Spinal cord (tissue), 10 donors: Measurements from ENCODE around the gene HDAC3. TPM values are rescaled to one million over a fixed set of nuclear protein-coding genes. Genes with fewer than 3 reads are reported as not detected.

Experiments
- DNase-seq, 6 donors: peaks; one replicate each; pipeline versions ENCODE4 v3.0.0 to v3.0.0-alpha.2; 2013 to 2015; ENCODE audit warnings: low spot score in 6 of 6, low read depth in 4 of 6
- H3K27ac ChIP-seq: one replicate; pipeline ENCODE4 v1.5.1; 2013; ENCODE audit warnings: low read depth, low read length, control low read depth
- H3K27me3 ChIP-seq: one replicate; pipeline ENCODE4 v1.6.1; 2013; ENCODE audit warnings: low read length; ENCODE audit not compliant: control insufficient read depth, insufficient read depth
- H3K36me3 ChIP-seq: one replicate; pipeline ENCODE4 v1.6.1; 2013; ENCODE audit warnings: low read length; ENCODE audit not compliant: control insufficient read depth, insufficient read depth
- H3K4me1 ChIP-seq: one replicate; pipeline ENCODE4 v1.6.1; 2013; ENCODE audit warnings: low read length; ENCODE audit not compliant: control insufficient read depth, insufficient read depth
- H3K4me3 ChIP-seq: one replicate; pipeline ENCODE4 v1.5.1; 2013; ENCODE audit warnings: low read depth, low read length, control low read depth
- H3K9me3 ChIP-seq: one replicate; pipeline ENCODE4 v1.6.1; 2013; ENCODE audit warnings: low read length; ENCODE audit not compliant: control insufficient read depth, insufficient read depth
- WGBS: methylation state at CpG from one replicate; pipeline ENCODE4 v1.1.5; 2013; ENCODE audit warnings: missing lambda C conversion rate; ENCODE audit not compliant: insufficient coverage; 5-methylcytosine and 5-hydroxymethylcytosine counted together
- polyA plus RNA-seq, 2 donors: library from polyadenylated mRNA; unstranded; fragments of 120-200 nt; gene quantifications; one replicate each; pipeline ENCODE4 v1.2.1, GENCODE V29; 2013; ENCODE audit not compliant: insufficient read length in 2 of 2
- total RNA-seq, 2 donors: library from RNA; depleted of rRNA in 1 of 2; stranded (reverse); fragments of 120-200 nt in 1 of 2; fragments of >200 nt in 1 of 2; gene quantifications; one replicate each; pipeline versions ENCODE4 v1.2.3 to v1.2.4, GENCODE V29; 2013 to 2014
- donor health status: healthy.

HDAC3 gene
- total and polyA plus RNA-seq, 4 donors = 56.9 to 110 (median 80.1) TPM

DNA sequence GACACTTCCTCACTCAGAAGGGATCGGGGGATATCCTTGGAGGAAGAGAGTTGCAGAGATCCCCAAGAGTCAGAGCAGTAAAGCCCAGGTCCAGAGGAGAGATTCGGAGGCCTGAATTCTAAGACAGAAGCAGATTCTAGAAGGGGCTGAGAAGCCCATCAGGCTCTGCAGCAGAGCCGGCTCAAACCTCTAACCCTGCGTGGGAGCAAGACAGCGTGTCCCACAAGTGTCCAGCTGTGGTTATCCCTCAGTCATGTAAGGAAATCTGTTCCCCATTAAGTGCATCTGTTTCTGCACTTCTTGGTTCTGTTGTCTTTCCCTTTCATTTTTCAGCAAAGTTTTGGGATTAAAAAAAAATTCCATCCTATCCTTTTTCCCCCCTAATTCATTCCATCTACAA is 13.0 kb downstream of the HDAC3 start:
- no peaks in the 10 kb centered on the region for H3K4me1 ChIP-seq
- H3K9me3 ChIP-seq = no peaks in the 10 kb centered on the region
- H3K27ac ChIP-seq = no peak overlapping the region
- no peaks in the 10 kb centered on the region for H3K27me3 ChIP-seq
- no peak for DNase-seq
- 77% methylated on average over 5 of the region's 5 CpGs for WGBS
- H3K36me3 ChIP-seq = peaks cover 61% of the 10 kb centered on the region
- H3K4me3 ChIP-seq = no peak overlapping the region

DNA sequence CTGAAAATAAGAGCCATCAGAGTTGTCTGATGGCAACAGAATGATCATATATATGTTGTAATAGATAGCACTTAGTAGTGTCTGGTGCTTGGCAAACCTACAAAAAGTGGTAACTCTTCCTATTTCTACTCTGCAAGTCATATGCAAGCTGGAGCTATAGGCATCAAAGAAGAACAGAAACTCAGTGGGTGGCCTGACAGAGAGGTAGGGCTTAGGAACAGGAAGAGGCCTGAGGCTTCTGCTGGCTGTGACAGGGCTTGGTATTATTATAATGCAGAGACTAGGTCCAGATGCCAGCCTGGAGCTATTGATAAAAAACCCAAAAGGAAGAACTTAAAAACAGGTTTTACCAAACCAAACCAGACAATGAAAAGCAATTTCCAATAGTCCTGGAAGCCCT is 13.5 kb downstream of the HDAC3 start:
- Histone ChIP-seq H3K4me3 (no peak overlapping the region), H3K27ac (no peak overlapping the region), H3K9me3 (no peaks in the 10 kb centered on the region), H3K27me3 (no peaks in the 10 kb centered on the region), H3K36me3 (peaks cover 57% of the 10 kb centered on the region), H3K4me1 (peaks cover 4% of the 10 kb centered on the region)
- DNase-seq = no peak

DNA sequence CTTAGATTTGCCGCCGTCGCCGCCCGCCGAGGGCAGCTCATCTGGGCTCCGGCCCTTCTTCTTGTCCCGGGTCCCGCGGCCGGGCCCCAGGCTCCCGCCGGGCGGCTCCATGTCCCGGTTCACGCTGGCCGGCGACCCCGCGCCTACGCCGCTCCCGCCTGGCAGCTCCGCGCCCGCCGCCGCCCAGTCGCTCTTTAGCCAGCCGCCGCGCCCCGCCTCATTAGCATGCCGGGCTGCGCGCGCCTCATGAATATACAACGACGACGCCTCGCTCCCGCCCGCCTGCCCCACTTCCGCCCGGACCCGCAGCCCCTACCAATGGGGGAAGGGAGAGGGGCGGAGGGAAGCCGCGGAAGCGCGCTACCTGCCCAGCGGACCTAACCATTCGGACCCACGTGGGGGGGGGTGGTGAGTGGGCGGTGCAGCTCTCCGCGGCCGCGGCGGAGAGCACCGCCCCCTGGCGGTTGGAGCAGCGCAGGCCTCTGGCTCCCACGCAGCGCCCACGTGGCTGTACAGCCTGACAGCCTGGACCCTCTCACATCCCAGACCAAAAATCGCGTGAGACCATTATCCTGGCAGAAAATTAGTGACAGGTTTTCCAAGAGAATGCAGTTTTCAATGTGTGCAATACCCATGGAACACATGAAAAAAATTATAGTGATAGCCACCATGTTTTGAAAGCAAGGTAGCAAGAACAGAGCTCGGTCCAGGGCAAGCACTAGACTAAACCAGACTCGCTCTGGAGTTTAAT is 17.7 kb downstream of the HDAC3 start, which contains the start of gene DIAPH1:
Gene DIAPH1, minus strand, starts transcription at position 197 of the 751 bp plus-strand sequence. Its CDS starts 86 bp downstream, at position 111.
- Histone ChIP-seq H3K4me3 (peak within 1 kb of the TSS; percentile 84), H3K9me3 (no peaks in the 10 kb centered on the region), H3K27me3 (no peaks in the 10 kb centered on the region), H3K36me3 (peaks cover 22% of the 10 kb centered on the region), H3K4me1 (peaks cover 7% of the 10 kb centered on the region), H3K27ac (peak within 1 kb of the TSS; percentile 62)
- peak; percentile 82 to 99 (median 94) for DNase-seq
- WGBS = 2% methylated on average over 70 of the region's 70 CpGs

DNA sequence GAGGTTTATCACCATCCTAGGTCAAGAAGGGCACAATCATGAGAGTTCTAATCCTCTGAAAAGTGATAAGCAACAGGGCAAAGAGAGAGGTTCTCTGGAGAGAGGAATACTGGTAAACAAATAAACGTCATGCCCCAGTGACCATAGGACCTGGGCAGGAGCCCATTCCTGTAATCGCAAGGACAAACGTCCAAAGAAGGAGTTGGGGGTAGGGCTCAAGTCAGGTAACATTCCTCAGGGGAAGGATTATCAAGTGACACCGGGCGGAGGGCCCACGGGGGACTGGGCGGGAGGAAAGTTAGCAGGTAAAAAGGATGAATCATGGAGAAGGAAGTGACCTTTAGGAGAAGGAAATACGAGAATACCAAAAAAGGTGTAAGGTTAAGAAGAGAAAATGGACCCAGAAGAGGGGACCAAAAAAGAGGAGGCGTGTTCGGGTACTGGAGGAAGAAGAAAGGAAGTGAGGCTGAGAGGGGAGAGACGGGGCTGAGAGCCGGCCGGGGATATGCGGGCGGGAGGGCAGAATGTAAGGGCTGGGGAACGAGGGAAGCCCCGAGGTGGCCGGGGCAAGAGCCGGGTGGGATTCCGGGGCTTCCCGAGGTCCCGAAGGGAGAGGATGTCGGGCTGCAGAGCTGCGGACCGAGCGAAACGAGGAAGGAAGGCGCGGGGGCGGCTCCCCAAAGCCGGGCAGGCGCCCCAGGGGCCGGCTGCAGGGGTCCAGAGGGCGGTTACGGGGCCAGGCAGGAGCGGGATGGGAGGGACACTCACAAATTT is 18.4 kb downstream of the HDAC3 start:
- Histone ChIP-seq H3K36me3 (peaks cover 15% of the 10 kb centered on the region), H3K27me3 (no peaks in the 10 kb centered on the region), H3K4me3 (peak overlapping the region; percentile 84), H3K4me1 (peaks cover 7% of the 10 kb centered on the region), H3K9me3 (no peaks in the 10 kb centered on the region), H3K27ac (peak overlapping the region; percentile 62)
- under 1% methylated on average over 36 of the region's 36 CpGs for WGBS
- peak in 2 of 6 donors; percentile 51 for DNase-seq

DNA sequence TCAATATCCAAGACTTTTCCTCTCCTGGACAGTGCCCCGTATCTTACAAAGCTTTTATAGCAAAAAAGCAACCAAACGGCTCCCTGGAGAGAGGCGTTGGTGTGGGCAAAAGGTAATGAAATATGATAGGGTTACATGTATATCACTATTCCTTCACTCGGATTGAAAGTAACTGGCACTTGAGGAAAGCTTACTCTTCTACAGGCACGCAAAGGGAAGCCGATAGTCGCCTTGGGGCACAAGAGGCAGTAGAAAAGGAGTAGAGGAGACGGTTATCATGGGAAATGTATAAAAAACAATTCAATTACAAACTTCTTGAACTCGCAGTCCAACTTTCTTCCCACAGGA is 19.0 kb downstream of the HDAC3 start:
- peak overlapping the region; percentile 84 for H3K4me3 ChIP-seq
- DNase-seq = peak in 1 of 6 donors; percentile 2
- peak overlapping the region; percentile 16 for H3K27ac ChIP-seq

DNA sequence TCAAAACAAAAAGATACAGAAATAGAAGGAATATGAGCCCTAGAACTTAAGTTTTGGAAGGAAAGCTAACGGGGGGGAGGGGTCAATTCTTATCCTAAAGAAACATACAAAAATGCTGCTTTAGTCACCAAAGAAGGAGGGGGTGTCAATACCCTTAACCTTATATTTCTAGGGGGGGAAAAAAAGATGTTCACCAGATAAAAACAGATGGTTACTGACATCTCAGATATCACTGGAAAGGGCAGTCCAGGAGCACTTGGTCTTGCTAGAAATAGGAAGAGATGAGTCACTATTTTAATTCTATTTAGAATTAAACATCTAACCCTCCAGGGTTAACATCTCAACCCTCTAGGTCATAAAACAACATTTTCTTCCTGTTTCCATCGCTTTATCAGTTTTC is 19.5 kb downstream of the HDAC3 start:
- H3K36me3 ChIP-seq = peaks cover 6% of the 10 kb centered on the region
- WGBS = no CpG with 5 or more reads among the region's 2 CpGs
- no peak for DNase-seq
- no peak overlapping the region for H3K27ac ChIP-seq
- H3K27me3 ChIP-seq = no peaks in the 10 kb centered on the region
- no peaks in the 10 kb centered on the region for H3K9me3 ChIP-seq
- peaks cover 7% of the 10 kb centered on the region for H3K4me1 ChIP-seq
- H3K4me3 ChIP-seq = no peak overlapping the region

More for the DNA sequence above, 19.0 kb downstream of the HDAC3 start:
- H3K36me3 ChIP-seq = peaks cover 10% of the 10 kb centered on the region
- H3K4me1 ChIP-seq = peaks cover 7% of the 10 kb centered on the region
- no CpG with 5 or more reads among the region's 9 CpGs for WGBS
- H3K9me3 ChIP-seq = no peaks in the 10 kb centered on the region
- H3K27me3 ChIP-seq = no peaks in the 10 kb centered on the region

DNA sequence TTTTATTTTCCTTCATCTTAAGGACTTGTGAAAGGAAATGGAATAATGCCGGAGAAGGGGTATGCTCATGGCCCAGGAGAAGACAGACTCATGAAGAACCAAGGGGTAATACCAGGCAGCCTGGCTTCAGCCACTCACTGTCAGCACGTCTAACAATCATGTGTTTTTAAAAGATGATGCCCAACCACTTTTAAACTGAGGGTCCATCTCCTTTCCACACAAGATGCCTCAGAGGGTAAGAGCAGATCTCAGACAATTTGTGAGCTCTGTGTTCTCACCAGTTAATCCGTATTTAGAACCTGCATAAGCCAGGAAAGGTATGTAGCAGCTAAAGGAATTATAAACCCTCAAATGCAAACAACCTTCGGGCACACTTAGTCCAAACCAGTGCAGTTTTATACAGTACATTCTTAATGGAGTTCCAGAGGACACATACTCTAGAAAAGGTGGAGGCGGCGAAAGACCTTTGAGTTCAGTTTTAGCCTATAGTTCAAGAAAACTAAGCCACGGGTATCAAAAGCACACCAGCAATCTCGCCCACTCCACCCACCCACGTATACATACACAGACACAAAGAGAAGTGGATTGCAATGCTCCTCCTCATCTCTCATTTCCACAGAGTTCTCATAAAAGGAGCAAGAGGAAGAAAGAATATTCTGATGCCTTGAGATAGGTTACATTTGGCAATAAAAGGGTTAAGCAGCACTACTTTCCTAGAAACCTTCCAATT is 20.5 kb downstream of the HDAC3 start:
- DNase-seq = no peak
- Histone ChIP-seq H3K36me3 (peaks cover 4% of the 10 kb centered on the region), H3K4me3 (no peak overlapping the region), H3K9me3 (no peaks in the 10 kb centered on the region), H3K4me1 (peaks cover 7% of the 10 kb centered on the region), H3K27ac (no peak overlapping the region), H3K27me3 (no peaks in the 10 kb centered on the region)
- 91% methylated on average over 4 of the region's 9 CpGs for WGBS

DNA sequence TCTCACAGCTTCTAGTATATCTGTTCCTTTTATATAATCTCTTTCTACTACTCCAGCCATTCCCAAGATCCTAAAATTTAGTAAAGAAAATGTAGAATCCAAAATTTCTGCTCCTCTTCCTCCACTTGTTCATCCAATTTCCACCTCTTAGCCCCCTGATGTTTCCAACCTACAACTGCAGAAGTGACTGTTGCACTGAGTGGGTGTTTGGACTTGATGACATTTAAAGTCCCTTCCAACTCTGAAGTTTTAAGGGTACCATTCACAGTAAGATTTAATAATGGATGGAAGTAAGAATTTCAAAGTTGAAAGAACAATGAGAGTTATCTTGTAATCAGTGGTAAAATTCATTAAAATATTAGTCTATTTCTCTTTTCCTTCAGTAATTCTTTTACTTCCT is 23.3 kb downstream of the HDAC3 start:
- peaks cover 5% of the 10 kb centered on the region for H3K4me1 ChIP-seq
- DNase-seq = no peak
- H3K27me3 ChIP-seq = no peaks in the 10 kb centered on the region
- no peak overlapping the region for H3K27ac ChIP-seq
- no peak overlapping the region for H3K4me3 ChIP-seq
- no peaks in the 10 kb centered on the region for H3K36me3 ChIP-seq
- H3K9me3 ChIP-seq = no peaks in the 10 kb centered on the region

DNA sequence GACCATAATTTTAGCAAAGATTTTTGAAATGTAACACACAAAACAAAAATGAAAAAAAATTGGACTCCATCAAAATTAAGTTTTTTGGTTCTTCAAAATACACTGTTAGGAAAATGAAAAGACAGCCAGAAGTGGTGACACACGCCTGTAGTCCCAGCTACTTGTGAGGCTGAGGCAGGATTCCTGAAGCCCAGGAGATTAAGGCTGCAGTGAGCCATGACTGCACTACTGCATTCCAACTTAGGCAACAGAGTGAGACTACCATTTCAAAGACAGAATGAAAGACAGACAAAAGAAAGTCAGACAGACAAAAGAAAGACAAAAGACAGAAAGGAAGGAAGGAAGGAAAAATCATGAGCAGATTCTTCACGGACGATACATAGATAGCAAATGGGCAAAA is 25.4 kb downstream of the HDAC3 start:
- Histone ChIP-seq H3K4me1 (no peaks in the 10 kb centered on the region), H3K4me3 (no peak overlapping the region), H3K9me3 (no peaks in the 10 kb centered on the region), H3K36me3 (no peaks in the 10 kb centered on the region), H3K27ac (no peak overlapping the region), H3K27me3 (no peaks in the 10 kb centered on the region)
- no peak for DNase-seq
- 90% methylated on average over 3 of the region's 3 CpGs for WGBS
